Activated CD8-positive, alpha-beta memory T cell treated with anti-CD3 and anti-CD28 coated beads, Interleukin-2, amount 10 ng/mL, durations not matched to agents 7 days and 5 days (primary cell): ENCODE measurements around the gene RCSD1. TPM values are rescaled to one million over a fixed set of nuclear protein-coding genes. Genes with fewer than 3 reads are reported as not detected.
"Not testable (repeated sequence)": the region's sequence is repeated elsewhere in the genome, so short reads cannot be mapped to it uniquely, and the experiment has no call there.

Source experiments
- ATAC-seq: fragments of 150-1000 bp; cut with Tn5 transposase; one replicate; pipeline ENCODE4 v1.10.0; 2021; ENCODE audit warnings: moderate library complexity
- CTCF ChIA-PET: fragments of 350-600 bp; sonication (Branson Sonifier 250); formaldehyde crosslinking; loops from one replicate; lab custom pipeline; 2021; ENCODE audit warnings: antibody characterized with exemption; lab: Charles Lee
- DNase-seq: peaks from one replicate; pipeline ENCODE4 v3.0.0-alpha.2; 2020
- H3K27ac Mint-ChIP-seq: one replicate; pipeline ENCODE4 v1.8.0; 2021; ENCODE audit warnings: mild to moderate bottlenecking, mixed read lengths
- H3K27me3 Mint-ChIP-seq: one replicate; pipeline ENCODE4 v1.8.0; 2021; ENCODE audit warnings: mixed read lengths
- H3K36me3 Mint-ChIP-seq: one replicate; pipeline ENCODE4 v1.8.0; 2021; ENCODE audit warnings: mild to moderate bottlenecking, mixed read lengths
- H3K4me1 Mint-ChIP-seq: one replicate; pipeline ENCODE4 v1.8.0; 2021; ENCODE audit warnings: mixed read lengths
- H3K4me3 Mint-ChIP-seq: one replicate; pipeline ENCODE4 v1.8.0; 2021; ENCODE audit warnings: mild to moderate bottlenecking, moderate library complexity, mixed read lengths
- H3K9me3 Mint-ChIP-seq: one replicate; pipeline ENCODE4 v1.8.0; 2022; ENCODE audit warnings: low read depth, mixed read lengths
- total RNA-seq, 2 experiments: library from RNA; stranded (reverse); gene quantifications; one replicate each; pipeline ENCODE4 v1.2.3, GENCODE V29; 2021

RCSD1 gene
- total RNA-seq, 2 experiments from 2014 or later = 121 to 129 TPM

DNA sequence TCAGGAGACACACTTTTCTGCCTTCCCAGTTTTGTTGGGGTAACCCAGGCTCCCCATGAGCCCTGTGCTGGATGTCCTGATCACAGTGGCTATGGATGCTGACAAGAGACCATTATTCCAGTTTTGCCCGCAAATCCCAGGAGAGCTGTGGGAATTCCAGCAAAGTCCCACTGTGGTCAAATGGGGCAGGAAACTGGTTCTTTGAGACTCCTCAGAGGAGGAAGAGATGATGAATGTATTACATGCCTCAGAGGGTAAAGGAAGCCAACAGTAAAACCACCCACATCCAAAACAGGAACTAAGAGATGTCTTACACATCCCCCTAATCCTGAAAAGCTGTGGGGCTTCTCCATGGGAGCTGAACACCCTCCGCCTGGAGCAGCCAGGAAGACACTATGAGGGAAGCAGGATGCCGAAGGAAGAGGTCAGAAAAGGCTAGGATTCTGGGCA is 78.9 kb downstream of the RCSD1 start:
- Mint-ChIP-seq H3K27ac (no peak overlapping the region), H3K36me3 (peaks cover 16% of the 10 kb centered on the region), H3K27me3 (peaks cover 12% of the 10 kb centered on the region), H3K9me3 (no peaks in the 10 kb centered on the region), H3K4me1 (peaks cover 13% of the 10 kb centered on the region), H3K4me3 (no peak overlapping the region)
- no peak for DNase-seq
- CTCF ChIA-PET = interaction anchor here (1.9 kb wide), 1 partner anchor 109 kb away, joined by 5 read pairs; no protein-coding TSS in a partner anchor
- no peak for ATAC-seq

DNA sequence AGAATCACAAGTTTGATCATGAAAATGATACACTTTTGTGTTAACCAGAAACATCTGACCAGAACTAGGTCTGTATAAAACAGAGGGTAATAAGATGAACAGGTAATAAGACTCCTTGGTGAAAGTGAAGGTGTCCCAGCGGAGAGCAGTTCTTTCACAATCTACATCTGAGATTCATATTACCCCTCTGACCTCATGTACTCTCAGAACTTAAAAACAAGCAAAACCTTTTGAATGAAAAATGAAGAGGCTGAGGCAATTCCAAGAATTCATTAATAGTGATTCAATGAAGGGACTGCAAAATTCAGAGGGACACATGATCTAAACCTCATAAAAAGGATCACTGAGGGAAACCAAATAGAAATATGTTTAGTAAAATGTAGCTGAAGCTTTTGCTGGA is 80.8 kb downstream of the RCSD1 start:
- DNase-seq = no peak
- Mint-ChIP-seq H3K36me3 (peaks cover 7% of the 10 kb centered on the region), H3K27me3 (peaks cover 15% of the 10 kb centered on the region), H3K4me3 (no peak overlapping the region), H3K27ac (no peak overlapping the region), H3K4me1 (peaks cover 15% of the 10 kb centered on the region), H3K9me3 (no peaks in the 10 kb centered on the region)
- no peak for ATAC-seq
- CTCF ChIA-PET = no interaction called here

DNA sequence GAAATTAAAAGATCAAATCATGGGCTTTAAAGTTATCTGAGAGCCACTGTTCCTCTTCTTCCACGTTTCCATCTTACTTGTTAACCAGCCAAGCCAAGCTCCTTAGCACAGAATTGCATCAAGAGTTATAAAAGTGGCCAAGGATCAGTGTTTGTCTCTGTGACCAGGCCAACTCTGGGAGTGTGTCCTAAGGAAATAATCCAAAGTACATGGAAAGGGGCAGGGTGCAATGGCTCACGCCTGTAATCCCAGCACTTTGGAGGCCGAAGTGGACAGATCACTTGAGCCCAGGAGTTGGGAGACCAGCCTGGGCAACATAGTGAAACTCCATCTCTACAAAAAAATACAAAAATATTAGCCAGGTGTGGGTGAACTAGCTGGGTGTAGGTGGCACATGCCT is 81.8 kb downstream of the RCSD1 start:
- Mint-ChIP-seq H3K4me1 (peaks cover 15% of the 10 kb centered on the region), H3K36me3 (peaks cover 2% of the 10 kb centered on the region), H3K27ac (no peak overlapping the region), H3K27me3 (peaks cover 15% of the 10 kb centered on the region), H3K9me3 (no peaks in the 10 kb centered on the region), H3K4me3 (no peak overlapping the region)
- CTCF ChIA-PET = interaction anchor here (1.3 kb wide), 1 partner anchor 21 kb away, joined by 3 read pairs; no protein-coding TSS in a partner anchor
- DNase-seq = no peak
- no peak for ATAC-seq

DNA sequence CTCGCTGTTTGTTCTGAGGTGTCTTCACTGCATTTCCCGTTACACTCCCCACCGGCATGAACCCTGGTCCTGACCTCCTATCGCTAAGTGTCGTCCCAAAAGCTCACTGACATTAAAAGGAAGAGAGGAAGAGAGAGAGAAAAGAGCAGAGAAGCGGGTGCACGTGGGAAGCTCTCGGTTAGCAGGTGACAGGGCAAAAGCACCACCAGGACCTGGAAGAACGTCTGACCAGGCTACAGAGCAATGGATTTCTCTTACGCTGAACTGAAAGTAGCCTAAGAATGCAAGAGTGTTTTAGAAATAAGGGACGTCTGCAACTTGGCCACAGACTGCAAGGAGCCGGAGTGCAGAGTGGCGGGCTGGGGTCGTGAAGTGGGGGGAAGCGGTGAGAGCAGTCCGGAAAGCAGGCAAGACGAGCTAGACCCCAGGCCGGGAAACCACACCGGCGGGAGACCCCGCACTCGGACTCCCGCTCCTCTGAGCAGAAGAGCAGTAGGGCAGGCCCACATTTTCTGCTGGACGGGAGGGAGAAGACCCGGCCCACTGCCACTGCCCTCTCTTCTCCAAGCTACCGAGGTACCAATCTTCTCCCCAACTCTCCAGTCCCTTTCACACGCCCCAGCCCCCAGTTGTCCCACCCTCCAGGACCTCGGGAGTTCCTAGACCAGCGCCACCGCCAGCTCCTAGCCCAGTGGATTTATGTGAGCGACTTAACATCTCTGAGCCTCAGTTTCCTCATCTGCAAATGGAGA is 83.5 kb downstream of the RCSD1 start:
- Mint-ChIP-seq H3K36me3 (peaks cover 2% of the 10 kb centered on the region), H3K4me3 (peak overlapping the region; percentile 80), H3K9me3 (no peaks in the 10 kb centered on the region), H3K4me1 (peaks cover 22% of the 10 kb centered on the region), H3K27ac (peak overlapping the region; percentile 69), H3K27me3 (peaks cover 15% of the 10 kb centered on the region)
- ATAC-seq (no peak), DNase-seq (peak; percentile 45)
- CTCF ChIA-PET = interaction anchor here (0.7 to 3.9 kb wide), 8 partner anchors 10 to 369 kb away, joined by 3 to 18 read pairs (median 6); no protein-coding TSS in a partner anchor

DNA sequence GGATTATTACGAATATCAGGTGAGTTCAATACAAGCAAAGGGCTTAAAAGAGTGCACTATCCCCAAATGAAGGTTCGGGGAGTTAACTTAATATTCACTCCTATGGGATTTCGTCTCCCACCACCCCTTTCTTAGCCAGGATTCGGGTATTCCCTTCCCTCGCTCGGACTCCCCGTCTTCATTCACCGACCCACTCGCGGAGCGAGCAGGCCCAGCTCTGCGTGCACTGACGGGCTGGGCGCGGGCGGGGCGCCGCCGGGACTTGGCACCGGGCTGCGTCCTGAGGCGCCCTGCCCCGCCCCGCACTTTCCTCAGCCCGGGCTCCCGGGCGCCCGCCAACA is 84.0 kb downstream of the RCSD1 start:
- Mint-ChIP-seq H3K36me3 (peaks cover 2% of the 10 kb centered on the region), H3K4me1 (peaks cover 19% of the 10 kb centered on the region), H3K9me3 (no peaks in the 10 kb centered on the region), H3K27ac (peak overlapping the region; percentile 69), H3K4me3 (peak overlapping the region; percentile 80), H3K27me3 (peaks cover 15% of the 10 kb centered on the region)
- CTCF ChIA-PET = interaction anchor here (1.0 to 3.9 kb wide), 9 partner anchors 9 to 368 kb away, joined by 3 to 18 read pairs (median 7); no protein-coding TSS in a partner anchor
- ATAC-seq (peak; percentile 73), DNase-seq (no peak)

DNA sequence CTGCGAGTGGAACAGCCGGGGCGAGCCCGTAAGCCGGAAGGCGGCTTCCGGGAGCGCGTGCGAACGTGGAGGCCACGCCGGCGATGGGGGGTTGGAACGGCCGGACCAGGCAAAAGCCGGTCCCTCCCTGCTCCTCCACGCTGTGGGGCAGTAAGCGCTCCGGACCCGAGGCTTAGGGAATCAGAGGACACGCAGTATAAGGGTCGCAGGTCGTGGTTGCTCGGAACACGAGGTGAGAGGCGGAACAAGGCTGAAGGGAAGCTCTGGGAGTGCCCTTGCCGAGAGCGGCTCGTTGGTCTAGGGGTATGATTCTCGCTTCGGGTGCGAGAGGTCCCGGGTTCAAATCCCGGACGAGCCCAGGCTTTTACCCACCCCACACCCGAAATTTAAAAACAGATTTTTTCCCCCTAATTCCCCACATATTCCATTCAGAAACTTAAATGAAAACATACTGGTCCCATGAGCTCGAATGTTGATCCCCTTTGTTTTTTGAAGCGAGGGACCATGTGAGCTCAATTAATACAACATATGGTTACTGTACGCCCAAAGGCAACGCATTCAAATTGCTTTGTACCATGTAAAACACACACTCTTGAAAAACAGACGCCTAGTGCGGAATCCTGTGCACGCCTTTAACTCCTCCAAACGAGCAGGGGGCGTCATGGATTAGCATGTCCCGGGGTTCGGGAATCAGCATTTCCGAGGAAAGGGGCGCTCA is 84.6 kb downstream of the RCSD1 start:
- Mint-ChIP-seq H3K9me3 (no peaks in the 10 kb centered on the region), H3K4me3 (peak overlapping the region; percentile 80), H3K27me3 (peaks cover 15% of the 10 kb centered on the region), H3K27ac (peak overlapping the region; percentile 93), H3K4me1 (peaks cover 23% of the 10 kb centered on the region), H3K36me3 (peaks cover 2% of the 10 kb centered on the region)
- ATAC-seq (peak; percentile 51), DNase-seq (peak; percentile 92)
- CTCF ChIA-PET = interaction anchor here (1.0 to 3.9 kb wide), 18 partner anchors 9 to 808 kb away, joined by 3 to 26 read pairs (median 4); partner anchors contain the start of genes DCAF6 and MPC2

DNA sequence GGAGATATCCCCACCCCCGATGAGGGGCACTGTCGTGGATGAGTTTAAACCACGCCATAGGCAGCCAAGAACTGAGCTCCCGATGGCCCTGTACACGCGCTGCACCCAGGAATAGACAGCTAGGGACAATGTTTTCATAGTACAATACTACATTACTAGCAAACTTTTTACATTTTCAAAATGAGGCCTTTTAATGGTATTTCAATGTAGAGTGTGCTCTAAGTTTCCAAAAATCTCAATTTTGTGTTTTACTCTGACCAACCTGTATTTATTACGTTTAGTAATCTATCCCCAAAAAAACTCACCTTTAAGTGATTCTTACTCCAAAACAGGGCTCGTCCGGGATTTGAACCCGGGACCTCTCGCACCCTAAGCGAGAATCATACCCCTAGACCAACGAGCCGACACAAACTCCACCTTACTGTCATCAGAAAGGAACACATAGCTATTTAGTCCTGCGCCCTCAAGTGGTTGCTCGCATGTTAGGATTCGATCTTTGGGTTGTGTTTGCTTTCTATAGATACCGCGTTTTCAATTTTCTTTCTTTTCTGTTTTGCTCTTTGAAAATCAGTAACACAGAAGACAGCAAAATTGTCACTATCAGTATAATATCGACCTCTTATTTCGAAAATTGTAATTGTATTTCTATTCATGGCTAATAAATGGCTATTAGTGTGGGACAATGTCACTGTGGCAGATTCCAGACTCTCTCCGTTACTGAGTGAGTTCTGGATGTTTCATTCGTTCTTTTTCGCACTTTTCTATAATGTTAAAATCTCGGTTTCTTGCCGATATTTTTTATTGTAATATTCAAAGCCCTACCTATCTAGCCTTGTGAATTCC is 85.3 kb downstream of the RCSD1 start:
- Mint-ChIP-seq H3K27ac (peak overlapping the region; percentile 93), H3K4me3 (peak overlapping the region; percentile 80), H3K27me3 (peaks cover 15% of the 10 kb centered on the region), H3K36me3 (peaks cover 2% of the 10 kb centered on the region), H3K4me1 (peaks cover 29% of the 10 kb centered on the region), H3K9me3 (no peaks in the 10 kb centered on the region)
- CTCF ChIA-PET = interaction anchor here (0.9 to 3.9 kb wide), 21 partner anchors 8 to 809 kb away, joined by 3 to 26 read pairs (median 4); partner anchors contain the start of genes DCAF6 and MPC2
- peak; percentile 93 for DNase-seq
- ATAC-seq = peak; percentile 57

DNA sequence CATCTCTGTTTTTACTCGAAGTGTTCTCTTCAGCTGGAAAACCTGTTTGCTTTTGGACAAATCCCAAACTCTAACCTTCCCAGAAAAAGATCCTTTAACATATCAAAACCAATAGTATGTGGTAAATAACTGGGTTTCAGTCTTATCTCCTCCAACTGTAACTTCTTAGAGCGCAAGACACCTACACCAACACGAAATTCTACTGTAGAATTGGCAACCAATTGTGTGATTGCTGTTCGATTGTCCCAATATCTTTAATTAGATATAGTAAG is 85.9 kb downstream of the RCSD1 start:
- CTCF ChIA-PET = interaction anchor here (0.7 to 3.9 kb wide), 20 partner anchors 8 to 886 kb away, joined by 3 to 26 read pairs (median 5); partner anchors contain the start of genes DCAF6 and MPC2
- ATAC-seq (no peak), DNase-seq (no peak)
- peak overlapping the region; percentile 93 for H3K27ac Mint-ChIP-seq
- peak overlapping the region; percentile 80 for H3K4me3 Mint-ChIP-seq
- no peaks in the 10 kb centered on the region for H3K9me3 Mint-ChIP-seq
- H3K36me3 Mint-ChIP-seq = peaks cover 2% of the 10 kb centered on the region
- peaks cover 32% of the 10 kb centered on the region for H3K4me1 Mint-ChIP-seq
- H3K27me3 Mint-ChIP-seq = peaks cover 15% of the 10 kb centered on the region

DNA sequence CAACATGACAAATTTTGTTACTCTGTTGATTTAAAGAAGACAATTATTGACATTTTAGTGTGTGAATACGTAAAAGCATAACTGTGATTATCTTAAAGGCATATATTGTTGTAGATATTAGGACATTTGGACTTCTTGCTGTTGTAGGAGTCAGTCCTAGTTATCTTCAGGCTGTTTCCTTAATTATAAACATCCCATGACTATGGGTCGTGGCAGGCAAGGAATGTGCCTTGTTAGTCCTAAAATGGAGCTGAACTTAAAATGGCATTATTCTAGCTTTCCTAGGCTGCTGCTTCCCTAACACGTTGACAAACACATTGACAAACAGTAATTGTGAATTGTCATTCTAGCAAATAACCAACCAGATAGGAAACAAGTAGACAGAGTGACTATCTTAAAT is 87.3 kb downstream of the RCSD1 start:
- ATAC-seq (no peak), DNase-seq (no peak)
- Mint-ChIP-seq H3K9me3 (no peaks in the 10 kb centered on the region), H3K4me3 (peak overlapping the region; percentile 80), H3K36me3 (peaks cover 2% of the 10 kb centered on the region), H3K4me1 (peaks cover 38% of the 10 kb centered on the region), H3K27me3 (peaks cover 8% of the 10 kb centered on the region), H3K27ac (peak overlapping the region; percentile 93)
- CTCF ChIA-PET = interaction anchor here (0.6 to 3.2 kb wide), 8 partner anchors 11 to 365 kb away, joined by 3 to 26 read pairs (median 4); partner anchors contain the start of genes CREG1, DCAF6 and MPC2

DNA sequence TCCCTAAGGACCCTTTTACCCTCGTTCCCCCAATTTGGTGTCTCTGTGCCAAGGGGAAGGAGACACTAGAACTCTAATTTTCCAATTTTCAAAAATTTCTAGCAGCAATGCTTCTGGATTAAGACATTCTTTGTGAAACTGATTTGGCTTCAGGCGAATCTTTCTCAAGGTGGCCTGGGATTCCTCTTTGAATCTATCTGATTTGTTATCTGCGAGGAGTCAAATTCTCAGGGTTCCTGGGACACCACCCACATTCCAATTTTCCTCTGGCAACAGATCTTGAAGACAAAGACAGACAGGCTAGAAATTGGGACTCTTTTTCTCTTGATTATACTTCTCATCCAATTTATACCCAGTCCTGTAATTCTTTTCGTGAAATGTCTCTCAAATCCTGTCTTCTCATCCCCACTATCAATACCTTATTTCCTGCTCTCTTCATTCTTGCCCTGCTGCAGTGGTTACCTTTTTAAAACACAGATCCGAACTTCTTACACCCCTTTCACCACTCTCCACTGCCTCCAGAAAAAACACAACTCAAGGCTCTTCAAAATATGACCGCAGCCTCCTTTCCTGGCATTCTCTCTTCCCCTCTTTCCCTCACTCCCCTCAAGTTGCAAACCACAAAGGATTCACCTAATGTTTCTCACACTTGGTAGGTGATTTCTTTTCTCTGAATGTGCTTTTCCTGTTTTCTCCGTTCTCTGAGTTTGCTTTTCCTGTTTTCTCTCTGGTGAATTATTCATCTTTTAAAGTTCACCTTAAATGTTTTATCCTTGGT is 89.1 kb downstream of the RCSD1 start:
- H3K27ac Mint-ChIP-seq = peak overlapping the region; percentile 30
- no peak for ATAC-seq
- no peaks in the 10 kb centered on the region for H3K9me3 Mint-ChIP-seq
- peaks cover 42% of the 10 kb centered on the region for H3K4me1 Mint-ChIP-seq
- peaks cover 3% of the 10 kb centered on the region for H3K27me3 Mint-ChIP-seq
- DNase-seq = no peak
- H3K36me3 Mint-ChIP-seq = peaks cover 2% of the 10 kb centered on the region
- no peak overlapping the region for H3K4me3 Mint-ChIP-seq
- CTCF ChIA-PET = no interaction called here

DNA sequence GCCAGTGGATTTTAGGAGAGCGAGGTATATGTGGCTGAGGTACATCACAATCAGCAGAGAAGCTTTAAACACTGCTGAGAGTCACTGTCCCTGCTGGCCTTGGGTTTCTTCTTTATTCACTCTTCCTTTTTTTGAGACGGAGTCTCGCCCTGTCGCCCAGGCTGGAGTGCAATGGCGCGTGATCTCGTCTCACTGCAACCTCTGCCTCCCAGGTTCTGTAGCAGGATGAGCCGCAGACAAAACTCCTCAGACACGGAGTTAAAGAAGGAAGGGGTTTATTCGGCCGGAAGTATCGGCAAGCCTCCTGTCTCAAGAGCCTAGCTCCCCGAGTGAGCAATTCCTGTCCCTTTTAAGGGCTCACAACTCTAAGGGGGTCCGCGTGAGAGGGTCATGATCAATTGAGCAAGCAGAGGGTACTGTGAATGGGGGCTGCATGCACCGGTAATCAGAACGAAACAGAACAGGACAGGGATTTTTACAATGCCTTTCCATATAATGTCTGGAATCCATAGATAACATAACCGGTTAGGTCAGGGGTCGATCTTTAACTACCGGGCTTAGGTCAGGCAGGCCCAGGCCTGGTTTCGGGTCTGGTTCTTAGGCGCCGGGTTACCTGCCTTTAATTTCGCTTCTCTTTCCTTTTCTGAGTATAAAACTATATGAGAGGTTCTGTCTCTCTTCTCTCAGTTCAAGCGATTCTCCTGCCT is 89.8 kb downstream of the RCSD1 start:
- not testable (repeated sequence) for ATAC-seq, H3K4me3 Mint-ChIP-seq, H3K9me3 Mint-ChIP-seq, DNase-seq, H3K27me3 Mint-ChIP-seq, H3K36me3 Mint-ChIP-seq
- H3K27ac Mint-ChIP-seq = peak overlapping the region; percentile 30
- H3K4me1 Mint-ChIP-seq = peaks cover 40% of the 10 kb centered on the region
- CTCF ChIA-PET = interaction anchor here (2.2 kb wide), 1 partner anchor 88 kb away, joined by 8 read pairs; no protein-coding TSS in a partner anchor
